ENCODE measurements around the gene SYAP1. TPM values are rescaled to one million over a fixed set of nuclear protein-coding genes. Genes with fewer than 3 reads are reported as not detected.
"Not testable (repeated sequence)": the region's sequence is repeated elsewhere in the genome, so short reads cannot be mapped to it uniquely, and the experiment has no call there.

Gene SYAP1
- total RNA-seq, 1 experiment from 2014 or later: 34.8 TPM

- DNase-seq (ENCODE audit: extremely low read depth, low read depth): no peak
These were observed 55.3 kb downstream of the SYAP1 start for GRCh38 chrX:16774746-16775145.

- no peak for DNase-seq (ENCODE audit: extremely low read depth, low read depth)
These were observed 59.1 kb downstream of the SYAP1 start for GRCh38 chrX:16778545-16778944.

GRCh38 chrX:16778993-16779392 lies 59.6 kb downstream of the SYAP1 start:
- no peak for DNase-seq (ENCODE audit: extremely low read depth, low read depth)

GRCh38 chrX:16779815-16780214 lies 60.4 kb downstream of the SYAP1 start:
- DNase-seq (ENCODE audit: extremely low read depth, low read depth): not testable (repeated sequence)

GRCh38 chrX:16783452-16783851 lies 64.0 kb downstream of the SYAP1 start:
- no peak for DNase-seq (ENCODE audit: extremely low read depth, low read depth)

- DNase-seq (ENCODE audit: extremely low read depth, low read depth): not testable (repeated sequence)
These were observed 65.0 kb downstream of the SYAP1 start for GRCh38 chrX:16784440-16784839.

- no peak for DNase-seq (ENCODE audit: extremely low read depth, low read depth)
These were observed 66.1 kb downstream of the SYAP1 start for GRCh38 chrX:16785247-16786138.

- DNase-seq (ENCODE audit: extremely low read depth, low read depth): peak; percentile 99
These were observed 66.9 kb downstream of the SYAP1 start, which contains the start of gene TXLNG for GRCh38 chrX:16786139-16786790. Gene TXLNG, plus strand, starts transcription at chrX:16786466. Its CDS starts 22 bp downstream, at chrX:16786488.

- DNase-seq (ENCODE audit: extremely low read depth, low read depth): no peak
These were observed 67.7 kb downstream of the SYAP1 start for GRCh38 chrX:16786791-16787735.

GRCh38 chrX:16788477-16788876 lies 69.1 kb downstream of the SYAP1 start:
- no peak for DNase-seq (ENCODE audit: extremely low read depth, low read depth)

GRCh38 chrX:16796298-16796697 lies 76.9 kb downstream of the SYAP1 start:
- DNase-seq (ENCODE audit: extremely low read depth, low read depth): no peak

- DNase-seq (ENCODE audit: extremely low read depth, low read depth): no peak
These were observed 77.9 kb downstream of the SYAP1 start for GRCh38 chrX:16797358-16797757.

GRCh38 chrX:16797841-16798240 lies 78.4 kb downstream of the SYAP1 start:
- no peak for DNase-seq (ENCODE audit: extremely low read depth, low read depth)

- no peak for DNase-seq (ENCODE audit: extremely low read depth, low read depth)
These were observed 85.6 kb downstream of the SYAP1 start for GRCh38 chrX:16804923-16805464.

GRCh38 chrX:16807548-16807947 lies 88.1 kb downstream of the SYAP1 start:
- no peak for DNase-seq (ENCODE audit: extremely low read depth, low read depth)

- DNase-seq (ENCODE audit: extremely low read depth, low read depth): peak; percentile 52
These were observed 88.6 kb downstream of the SYAP1 start for GRCh38 chrX:16807976-16808542.

GRCh38 chrX:16814597-16814996 lies 95.2 kb downstream of the SYAP1 start:
- DNase-seq (ENCODE audit: extremely low read depth, low read depth): no peak

Measured in NCI-H460 (cell line).